ENCODE measurements around the gene ITIH3.

The ITIH3 gene

DNA sequence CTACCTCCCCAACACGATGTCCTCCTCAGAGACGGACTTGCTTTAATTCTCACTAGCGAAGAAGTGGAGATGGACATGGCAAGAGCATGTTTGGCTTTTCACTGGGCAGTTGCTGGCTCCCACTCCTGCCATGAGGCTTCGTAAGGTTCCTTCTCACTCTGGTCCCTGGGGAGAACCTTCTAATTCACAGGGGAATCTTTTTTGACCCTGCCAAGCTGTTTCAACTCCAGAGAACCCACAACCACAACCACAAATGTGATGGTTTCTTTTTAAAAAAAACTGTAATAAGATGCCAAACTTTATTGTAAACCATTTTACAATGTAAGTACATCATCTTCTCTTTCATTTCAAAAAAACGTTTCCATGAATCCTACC, 41.9 kb downstream of the ITIH3 start:
- DNase-seq (ENCODE audit: low spot score) (no peak), ATAC-seq (ENCODE audit: low read depth) (no peak)
- Histone ChIP-seq H3K4me3 (ENCODE audit: severe bottlenecking) (no peak overlapping the region), H3K9me3 (ENCODE audit: severe bottlenecking) (no peaks in the 10 kb centered on the region), H3K4me1 (ENCODE audit: insufficient read depth, poor library complexity, severe bottlenecking) (peaks cover 3% of the 10 kb centered on the region), H3K36me3 (ENCODE audit: low read depth) (no peaks in the 10 kb centered on the region), H3K27me3 (ENCODE audit: insufficient read depth, poor library complexity, severe bottlenecking) (no peaks in the 10 kb centered on the region), H3K27ac (ENCODE audit: poor library complexity, severe bottlenecking) (no peak overlapping the region)
- no peak for TF ChIP-seq CTCF (IDR thresholded peaks at IDR 0.05; ENCODE audit: poor library complexity, severe bottlenecking)

- Histone ChIP-seq H3K4me3 (ENCODE audit: severe bottlenecking) (no peak overlapping the region), H3K4me1 (ENCODE audit: insufficient read depth, poor library complexity, severe bottlenecking) (no peaks in the 10 kb centered on the region), H3K36me3 (ENCODE audit: low read depth) (no peaks in the 10 kb centered on the region), H3K9me3 (ENCODE audit: severe bottlenecking) (no peaks in the 10 kb centered on the region), H3K27me3 (ENCODE audit: insufficient read depth, poor library complexity, severe bottlenecking) (no peaks in the 10 kb centered on the region), H3K27ac (ENCODE audit: poor library complexity, severe bottlenecking) (no peak overlapping the region)
- ATAC-seq (ENCODE audit: low read depth) (no peak), DNase-seq (ENCODE audit: low spot score) (no peak)
- no peak for TF ChIP-seq CTCF (IDR thresholded peaks at IDR 0.05; ENCODE audit: poor library complexity, severe bottlenecking)
Observed at GRCh38 chr3:52836986-52837385, 42.4 kb downstream of the ITIH3 start.

- Histone ChIP-seq H3K27ac (ENCODE audit: poor library complexity, severe bottlenecking) (no peak overlapping the region), H3K36me3 (ENCODE audit: low read depth) (no peaks in the 10 kb centered on the region), H3K4me1 (ENCODE audit: insufficient read depth, poor library complexity, severe bottlenecking) (no peaks in the 10 kb centered on the region), H3K9me3 (ENCODE audit: severe bottlenecking) (no peaks in the 10 kb centered on the region), H3K27me3 (ENCODE audit: insufficient read depth, poor library complexity, severe bottlenecking) (no peaks in the 10 kb centered on the region), H3K4me3 (ENCODE audit: severe bottlenecking) (no peak overlapping the region)
- DNase-seq (ENCODE audit: low spot score) (no peak), ATAC-seq (ENCODE audit: low read depth) (no peak)
- TF ChIP-seq CTCF (IDR thresholded peaks at IDR 0.05; ENCODE audit: poor library complexity, severe bottlenecking) = no peak
Observed at GRCh38 chr3:52838561-52839267, 44.1 kb downstream of the ITIH3 start.

- Histone ChIP-seq H3K9me3 (ENCODE audit: severe bottlenecking) (no peaks in the 10 kb centered on the region), H3K4me3 (ENCODE audit: severe bottlenecking) (no peak overlapping the region), H3K27me3 (ENCODE audit: insufficient read depth, poor library complexity, severe bottlenecking) (no peaks in the 10 kb centered on the region), H3K4me1 (ENCODE audit: insufficient read depth, poor library complexity, severe bottlenecking) (no peaks in the 10 kb centered on the region), H3K36me3 (ENCODE audit: low read depth) (no peaks in the 10 kb centered on the region), H3K27ac (ENCODE audit: poor library complexity, severe bottlenecking) (no peak overlapping the region)
- no peak for DNase-seq (ENCODE audit: low spot score)
- no peak for TF ChIP-seq CTCF (IDR thresholded peaks at IDR 0.05; ENCODE audit: poor library complexity, severe bottlenecking)
- no peak for ATAC-seq (ENCODE audit: low read depth)
Observed at GRCh38 chr3:52839268-52839575, 44.6 kb downstream of the ITIH3 start.

DNA sequence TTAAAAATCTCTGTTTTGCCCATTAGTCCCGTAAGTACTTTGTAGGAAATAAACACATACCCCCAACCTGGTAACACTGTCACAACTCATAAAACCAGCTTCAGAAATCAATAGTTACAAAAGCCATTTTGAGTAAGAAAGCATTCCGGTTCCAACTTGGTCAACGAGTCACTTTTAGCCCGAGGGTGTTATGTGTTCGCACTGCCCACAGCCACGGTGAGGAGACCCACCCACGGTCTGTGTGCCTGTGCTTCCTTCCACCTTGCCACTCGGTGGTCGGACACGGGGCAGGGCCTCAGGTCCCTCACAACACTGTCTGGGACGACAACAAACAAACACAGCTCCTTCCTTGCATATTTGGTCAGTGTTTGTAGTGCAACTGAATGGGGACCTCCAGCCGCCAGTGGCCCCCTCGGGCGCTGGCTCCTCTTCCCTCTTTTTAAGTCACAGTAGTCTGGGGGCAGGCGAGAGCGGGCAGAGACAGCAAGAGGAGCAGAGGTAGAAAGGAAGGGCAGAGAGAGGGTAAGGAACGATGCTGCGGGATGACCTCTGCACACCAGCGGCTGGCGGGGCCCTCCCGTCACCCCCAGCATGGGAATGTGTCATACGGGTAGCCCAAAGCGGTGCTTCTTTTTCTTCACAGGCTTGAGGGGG, 45.4 kb downstream of the ITIH3 start:
- no peak overlapping the region for H3K27ac ChIP-seq (ENCODE audit: poor library complexity, severe bottlenecking)
- ATAC-seq (ENCODE audit: low read depth) = no peak
- H3K9me3 ChIP-seq (ENCODE audit: severe bottlenecking) = no peaks in the 10 kb centered on the region
- no peak overlapping the region for H3K4me3 ChIP-seq (ENCODE audit: severe bottlenecking)
- H3K4me1 ChIP-seq (ENCODE audit: insufficient read depth, poor library complexity, severe bottlenecking) = no peaks in the 10 kb centered on the region
- H3K36me3 ChIP-seq (ENCODE audit: low read depth) = no peaks in the 10 kb centered on the region
- H3K27me3 ChIP-seq (ENCODE audit: insufficient read depth, poor library complexity, severe bottlenecking) = no peaks in the 10 kb centered on the region
- no peak for DNase-seq (ENCODE audit: low spot score)
- TF ChIP-seq CTCF (IDR thresholded peaks at IDR 0.05; ENCODE audit: poor library complexity, severe bottlenecking) = no peak
